HUDEP-2 (cell line): ENCODE data around the gene ERGIC3.

ENCODE experiments used
- DNase-seq, 76 experiments: peaks; one replicate each; lab custom pipeline; 2025; ENCODE audit not compliant: unreplicated experiment in 76 of 76; lab: John Stamatoyannopoulos, UW

Gene ERGIC3

GRCh38 chr20:35559042-35559693 lies 17.3 kb downstream of the ERGIC3 start:
- DNase-seq: no peak

DNA sequence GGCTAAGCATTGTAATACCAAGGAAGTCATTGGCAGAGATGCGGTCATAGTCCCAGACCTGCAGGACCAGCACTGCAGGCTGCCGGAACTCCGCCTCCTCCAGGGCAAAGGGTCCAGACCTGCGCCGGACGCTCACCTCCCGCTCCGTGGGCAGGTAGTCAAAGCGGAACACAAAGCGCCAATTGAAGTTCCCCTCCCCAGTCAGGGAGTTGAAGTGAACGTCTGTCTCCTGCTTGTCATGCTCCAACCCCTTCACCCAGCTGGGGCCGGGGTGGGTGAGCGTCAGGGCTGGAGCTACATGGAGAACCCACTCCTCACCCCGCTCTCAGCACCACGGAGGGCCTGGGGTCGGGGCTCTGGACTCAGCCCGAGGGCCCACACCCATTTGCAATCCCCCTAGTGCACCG lies 18.2 kb downstream of the ERGIC3 start:
- no peak for DNase-seq

GRCh38 chr20:35560541-35560940 lies 18.7 kb downstream of the ERGIC3 start:
- DNase-seq: no peak

DNA sequence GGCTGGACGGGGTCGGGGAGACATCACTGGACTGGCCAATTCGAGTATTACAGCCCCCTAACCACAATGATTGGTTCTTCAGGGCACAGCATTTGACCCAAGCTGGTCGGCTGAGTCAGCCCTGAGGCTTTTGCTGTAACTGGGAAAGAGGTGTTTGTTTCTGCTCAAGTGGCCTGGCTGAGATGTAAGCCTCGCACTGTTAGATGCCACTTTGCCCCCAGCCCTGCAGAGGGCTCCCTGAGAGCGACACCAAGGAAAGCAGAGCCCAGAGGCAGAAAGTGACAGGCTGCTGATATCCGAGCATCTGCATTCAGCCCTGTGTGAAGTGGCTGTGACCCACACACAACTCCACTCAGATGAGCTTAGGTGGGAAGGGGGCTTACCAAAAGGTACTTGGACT lies 19.4 kb downstream of the ERGIC3 start:
- peak in 48 of 76 experiments; percentile 4 to 69 (median 20) for DNase-seq

DNA sequence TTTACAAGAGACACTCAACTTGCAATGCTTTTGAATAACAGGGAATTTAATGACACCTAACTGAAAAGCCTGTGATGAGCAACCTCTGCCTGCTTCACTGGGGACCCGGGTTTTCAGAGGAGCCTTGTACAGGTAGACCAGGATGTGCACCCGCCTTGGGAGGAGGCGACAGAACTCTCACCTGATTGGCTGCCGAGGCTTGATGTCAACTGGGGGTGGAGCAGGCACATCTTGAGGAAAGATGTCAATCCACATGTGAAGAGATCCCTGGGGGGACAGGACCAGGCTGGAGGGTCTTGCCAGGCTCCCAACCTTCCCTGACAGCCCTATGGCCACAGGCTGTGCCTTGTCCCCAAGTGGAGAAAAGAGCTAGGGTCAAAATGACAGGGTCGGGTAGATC lies 19.8 kb downstream of the ERGIC3 start:
- no peak for DNase-seq

DNA sequence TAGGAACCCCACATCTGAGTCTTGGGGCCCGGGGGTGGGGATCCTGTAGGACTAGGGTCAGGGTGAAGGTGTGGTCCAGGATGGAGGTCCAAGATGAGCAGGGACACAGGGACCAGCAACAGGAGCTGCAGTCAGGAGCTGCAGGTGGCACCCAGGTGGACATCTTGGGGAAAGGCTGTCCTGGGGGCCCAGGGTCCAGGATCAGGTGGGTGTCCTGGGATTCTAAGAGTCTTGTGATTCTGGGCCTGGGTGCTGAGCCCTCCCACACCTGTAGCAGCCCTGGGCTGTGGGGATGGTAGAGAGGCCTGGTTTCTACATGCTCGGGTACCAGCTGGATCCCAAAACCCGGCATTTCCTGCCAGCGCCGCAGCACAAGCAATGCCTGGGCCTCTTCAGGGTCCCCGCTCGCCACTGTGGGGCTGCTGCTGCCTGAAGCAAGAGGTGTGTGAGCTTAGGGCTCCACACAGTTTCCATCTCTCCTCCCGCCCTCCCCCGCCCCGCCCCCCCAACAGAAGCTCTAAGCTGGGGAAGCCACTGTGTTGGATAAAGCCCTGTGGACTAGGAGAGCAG lies 20.7 kb downstream of the ERGIC3 start:
- no peak for DNase-seq

DNA sequence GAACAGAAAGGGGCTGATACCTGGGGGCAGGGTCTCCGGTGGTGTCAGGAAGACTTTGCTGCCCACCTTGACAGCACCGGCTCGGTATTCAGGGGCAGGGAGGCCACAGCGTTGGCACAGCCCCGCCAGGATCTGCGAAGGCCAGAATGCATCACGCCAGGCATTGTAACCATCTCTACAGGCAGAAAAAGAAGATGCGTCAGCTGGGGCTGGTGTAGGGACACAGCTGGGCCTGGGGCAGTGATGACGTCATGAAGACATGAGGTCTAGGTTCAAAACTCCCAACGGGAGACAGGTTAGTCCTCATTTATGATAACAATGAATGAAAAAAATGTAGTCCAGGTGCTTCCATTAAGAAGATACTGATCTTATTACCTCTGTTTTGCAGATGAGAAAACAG lies 22.0 kb downstream of the ERGIC3 start:
- no peak for DNase-seq

DNA sequence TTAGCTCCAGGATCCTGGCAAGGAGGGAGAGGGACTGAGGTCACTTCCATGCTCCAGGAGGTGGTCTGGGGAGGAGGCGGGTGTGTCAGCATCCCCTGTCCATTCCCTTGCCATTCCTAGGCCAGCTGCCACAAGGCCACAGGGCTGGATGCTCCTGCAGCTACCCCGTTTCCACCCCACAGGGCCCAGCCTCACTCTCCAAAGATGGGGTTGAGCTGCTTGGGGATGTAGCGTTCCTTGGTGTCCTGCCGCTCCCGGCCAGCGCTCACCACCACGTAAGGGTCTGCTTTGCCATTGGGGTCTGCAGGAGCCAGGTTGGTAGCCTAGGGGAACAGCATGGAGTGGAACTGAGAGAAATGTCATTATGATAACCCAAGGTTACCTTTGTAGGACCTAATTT lies 23.0 kb downstream of the ERGIC3 start:
- DNase-seq: no peak

DNA sequence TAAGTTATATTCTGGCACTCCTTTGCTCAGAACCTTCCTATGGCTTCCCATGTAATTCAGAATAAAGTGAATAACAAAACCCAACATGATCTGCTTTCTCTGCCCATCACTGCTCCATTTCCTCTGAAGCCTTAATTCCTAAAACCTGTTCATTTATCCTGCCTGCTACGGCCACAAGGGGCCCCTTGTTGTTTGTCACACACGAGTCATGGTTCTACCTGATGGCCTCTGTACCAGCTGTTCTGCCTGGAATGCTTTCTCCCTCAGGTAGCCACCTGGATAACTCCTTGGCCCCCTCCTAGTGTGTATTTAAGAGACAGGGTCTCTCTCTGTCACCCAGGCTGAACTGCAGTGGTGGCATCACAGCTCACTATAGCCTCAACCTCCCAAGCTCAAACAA lies 26.8 kb downstream of the ERGIC3 start:
- DNase-seq: peak in 11 of 76 experiments; percentile 2 to 25 (median 12)

DNA sequence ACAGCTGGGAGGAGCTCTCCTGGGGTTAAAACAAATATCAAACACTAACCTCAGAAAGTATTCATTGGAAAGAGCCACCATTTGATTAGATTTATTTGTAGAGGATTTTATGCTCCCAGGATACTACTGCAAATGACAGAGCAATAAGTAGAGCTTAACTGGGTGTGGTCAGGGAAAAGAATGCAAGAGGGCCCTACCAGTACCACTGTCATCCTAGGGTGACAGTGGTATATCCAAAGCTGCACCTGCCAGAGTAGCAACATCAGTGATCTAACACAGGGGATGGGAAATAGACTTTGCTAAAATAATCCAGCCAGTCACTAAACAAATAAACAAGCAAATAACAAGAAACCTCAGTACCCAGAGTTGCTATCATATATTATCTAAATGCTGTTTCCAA lies 29.7 kb downstream of the ERGIC3 start:
- DNase-seq: no peak

DNA sequence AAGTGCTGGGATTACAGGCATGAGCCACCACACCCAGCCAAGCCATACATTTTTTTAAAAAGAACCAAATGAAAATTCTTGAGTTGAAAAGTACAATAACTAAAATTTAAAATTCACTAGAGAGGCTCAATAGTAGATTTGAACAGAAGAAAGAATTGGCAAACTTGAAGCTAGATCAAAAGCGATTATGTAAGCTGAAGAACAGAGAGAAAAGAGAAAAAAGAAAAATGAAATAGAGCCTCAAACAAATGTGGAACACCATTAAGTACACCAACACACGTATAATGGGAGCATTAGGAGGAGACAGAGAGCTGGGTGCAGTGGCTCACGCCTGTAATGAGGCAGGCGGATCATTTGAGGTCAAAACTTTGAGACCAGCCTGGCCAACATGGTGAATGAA lies 31.0 kb downstream of the ERGIC3 start:
- no peak for DNase-seq

GRCh38 chr20:35575958-35576357 lies 34.1 kb downstream of the ERGIC3 start:
- no peak for DNase-seq

- DNase-seq: no peak
Measured at GRCh38 chr20:35576816-35577215, 34.9 kb downstream of the ERGIC3 start.

DNA sequence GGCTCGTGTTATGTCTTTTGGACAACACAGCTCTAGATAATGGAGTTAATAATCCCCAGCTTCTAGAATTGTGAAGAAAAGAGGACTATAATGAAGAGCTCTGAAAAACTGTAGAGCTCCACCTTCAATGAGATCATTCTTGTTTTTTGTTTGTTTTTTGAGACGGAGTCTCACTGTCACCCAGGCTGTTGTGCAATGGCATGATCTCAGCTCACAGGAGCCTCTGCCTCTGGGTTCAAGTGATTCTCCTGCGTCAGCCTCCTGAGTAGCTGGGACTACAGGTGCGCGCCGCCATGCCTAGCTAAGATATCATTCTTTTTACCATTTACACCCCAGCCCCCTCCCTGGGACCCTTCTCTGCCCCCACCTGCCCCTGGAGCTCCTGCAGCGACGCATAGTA lies 36.6 kb downstream of the ERGIC3 start:
- DNase-seq: no peak

DNA sequence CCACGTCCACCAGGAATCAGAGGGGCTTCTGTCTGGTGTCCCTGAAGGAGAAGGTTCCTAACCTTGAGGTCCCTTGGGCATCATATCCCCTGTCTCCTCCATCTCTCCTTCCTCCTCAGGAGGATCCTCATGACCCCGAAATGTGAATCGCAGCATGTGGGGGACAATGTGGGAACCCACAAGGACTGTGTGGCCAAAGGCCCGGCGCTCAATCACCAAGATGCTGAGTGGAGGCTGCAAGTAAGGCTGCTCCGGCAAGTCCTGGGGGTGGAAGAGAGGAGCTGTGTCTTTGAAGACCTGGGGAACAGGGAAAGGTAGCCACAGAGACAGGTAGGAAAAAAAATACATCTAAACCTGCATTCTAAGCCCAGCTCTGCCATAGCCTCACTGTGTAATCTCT lies 37.3 kb downstream of the ERGIC3 start:
- no peak for DNase-seq

GRCh38 chr20:35582131-35582530 lies 40.3 kb downstream of the ERGIC3 start:
- DNase-seq: no peak

- no peak for DNase-seq
Measured at GRCh38 chr20:35582741-35583404, 41.0 kb downstream of the ERGIC3 start.

- DNase-seq: no peak
Measured at GRCh38 chr20:35583636-35584560, 42.0 kb downstream of the ERGIC3 start.

DNA sequence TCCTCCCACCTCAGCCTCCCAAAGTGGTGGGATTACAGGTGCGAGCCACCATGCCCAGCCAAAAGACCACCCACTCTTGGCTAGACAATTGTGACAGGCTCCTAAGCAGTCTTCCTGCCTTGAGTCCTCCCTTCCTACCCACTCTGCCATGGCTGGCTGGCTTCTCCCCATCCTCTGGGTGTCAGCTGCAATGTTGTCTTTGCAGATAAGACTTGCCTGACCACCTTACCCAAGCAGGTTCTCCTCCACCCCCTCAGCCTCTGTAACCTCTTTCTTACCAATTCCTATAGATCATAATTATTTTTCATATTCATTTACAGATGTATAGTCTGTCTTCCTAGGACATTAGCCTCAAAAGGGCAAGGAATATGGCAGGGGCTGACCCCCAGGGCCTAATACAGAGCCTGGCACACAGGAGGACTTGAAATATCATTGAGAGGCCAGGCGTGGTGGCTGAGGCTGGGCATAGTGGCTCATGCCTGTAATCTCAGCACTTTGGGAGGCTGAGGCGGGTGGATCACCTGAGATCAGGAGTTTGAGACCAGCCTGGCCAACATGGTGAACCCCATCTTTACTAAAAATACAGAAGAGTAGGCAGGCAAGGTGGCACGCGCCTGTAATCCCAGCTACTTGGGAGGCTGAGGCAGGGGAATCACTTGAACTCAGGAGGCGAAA lies 45.0 kb downstream of the ERGIC3 start:
- DNase-seq: no peak

GRCh38 chr20:35587436-35587835 lies 45.6 kb downstream of the ERGIC3 start:
- DNase-seq: no peak

- DNase-seq: no peak
Measured at GRCh38 chr20:35588397-35588796, 46.5 kb downstream of the ERGIC3 start.
